Measurements from ENCODE around the gene MAP3K4. TPM values are rescaled to one million over a fixed set of nuclear protein-coding genes. Genes with fewer than 3 reads are reported as not detected.
A peak's percentile ranks its signal among the peaks of the same experiment; 100 is the strongest.

The MAP3K4 gene
- total RNA-seq, 2 donors from 2014 or later, result 31.0 to 42.8 TPM

DNA sequence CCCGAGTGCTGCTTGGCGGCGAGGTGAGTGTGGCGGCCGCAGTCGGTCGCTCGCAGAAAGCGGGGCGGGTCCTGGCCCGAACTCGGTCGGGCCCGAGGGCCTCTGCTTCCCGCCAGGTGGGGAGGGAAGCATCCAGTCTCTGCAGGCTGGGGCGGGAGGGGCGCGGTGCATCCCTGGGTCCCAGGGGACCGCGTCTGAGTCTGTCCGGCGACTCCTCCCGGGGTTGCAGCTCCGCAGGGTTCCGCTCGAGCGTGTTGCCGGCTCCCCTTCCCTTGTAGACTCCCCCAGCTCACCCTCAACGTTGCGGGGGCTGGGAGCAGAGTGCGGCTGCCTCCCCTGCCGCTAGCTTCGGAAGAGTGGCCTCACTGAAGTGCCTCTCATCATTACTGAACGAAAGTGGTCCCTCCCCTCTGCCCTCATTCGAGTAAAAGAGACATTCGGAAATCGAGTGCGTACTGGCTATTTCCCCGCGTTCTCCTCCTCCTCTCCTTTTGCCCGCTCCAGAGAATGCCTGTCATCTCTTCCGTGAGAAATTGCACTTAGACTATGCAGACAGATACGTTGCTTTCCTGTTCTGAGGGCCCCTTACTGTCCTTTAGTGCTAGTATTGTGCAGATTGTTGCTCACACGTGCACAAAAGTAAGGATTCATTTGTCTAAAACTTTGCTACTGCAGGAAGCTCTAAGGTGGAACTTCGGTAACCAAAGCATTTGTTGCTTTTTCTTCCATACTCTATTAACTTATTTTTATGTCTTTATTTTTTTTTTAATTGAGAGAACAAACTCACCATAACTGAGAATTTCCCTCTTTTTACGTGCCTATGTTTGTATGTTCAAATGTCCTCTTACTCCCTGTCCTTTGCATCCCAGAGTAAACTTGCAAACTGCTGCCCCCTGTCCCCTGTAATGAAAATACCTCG, 751 bp downstream of the MAP3K4 start:
- peak overlapping the region; percentile 95 to 97 for H3K27ac Mint-ChIP-seq
- H3K36me3 Mint-ChIP-seq, result peaks cover 8 to 13% of the 10 kb centered on the region in 2 donors
- H3K9me3 Mint-ChIP-seq, result no peaks in the 10 kb centered on the region
- ATAC-seq (peak; percentile 56 to 73), DNase-seq (ENCODE audit: low spot score in 2 of 2) (peak in 1 of 2 donors; percentile 15)

DNA sequence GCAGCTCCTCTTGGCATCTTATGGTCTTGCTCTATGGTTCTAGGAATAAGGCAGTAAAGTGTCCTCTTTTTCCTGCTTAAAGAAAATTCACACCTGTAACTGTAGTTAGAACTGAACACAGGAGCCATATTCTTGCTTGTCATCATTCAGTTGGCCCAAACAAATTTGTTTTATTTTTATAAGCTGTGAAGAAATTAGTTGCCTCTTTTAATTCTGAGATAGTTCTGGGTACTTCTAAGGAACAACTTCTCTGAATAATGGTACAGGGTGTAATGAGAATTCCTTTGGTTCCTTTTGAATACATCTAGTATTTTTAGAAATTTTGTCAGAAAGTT, 1.4 kb downstream of the MAP3K4 start:
- ATAC-seq (no peak), DNase-seq (ENCODE audit: low spot score in 2 of 2) (no peak)
- peak overlapping the region; percentile 95 to 97 for H3K27ac Mint-ChIP-seq
- H3K36me3 Mint-ChIP-seq, result peaks cover 8 to 13% of the 10 kb centered on the region in 2 donors
- peaks cover 0 to 3% of the 10 kb centered on the region in 2 donors for H3K9me3 Mint-ChIP-seq

DNA sequence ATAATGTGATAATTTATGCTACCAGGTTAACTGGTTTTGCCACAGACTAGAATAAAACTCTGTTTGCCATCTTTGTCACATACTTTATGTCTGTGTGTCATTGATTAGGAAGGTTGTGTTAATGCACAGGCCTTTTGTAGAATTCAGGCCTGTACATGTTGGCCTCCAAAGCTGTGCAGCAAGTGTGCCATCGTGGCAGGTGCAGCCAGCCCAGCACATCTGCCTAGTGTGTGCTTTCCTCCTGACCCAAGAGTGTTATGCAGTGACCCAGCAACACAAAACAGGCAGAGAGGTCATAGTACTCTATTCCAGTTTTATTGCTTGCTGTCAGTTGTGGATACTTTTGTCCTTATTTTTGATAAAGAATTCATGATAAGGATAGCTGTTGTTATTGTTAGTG, 3.7 kb downstream of the MAP3K4 start:
- no peak for DNase-seq (ENCODE audit: low spot score in 2 of 2)
- Mint-ChIP-seq H3K36me3 (peaks cover 8 to 13% of the 10 kb centered on the region in 2 donors), H3K27ac (no peak overlapping the region), H3K9me3 (peaks cover 0 to 3% of the 10 kb centered on the region in 2 donors)
- no peak for ATAC-seq

GRCh38 chr6:160996131-160996601, 4.6 kb downstream of the MAP3K4 start:
- ATAC-seq (no peak), DNase-seq (ENCODE audit: low spot score in 2 of 2) (no peak)
- peaks cover 8 to 13% of the 10 kb centered on the region in 2 donors for H3K36me3 Mint-ChIP-seq
- H3K27ac Mint-ChIP-seq, result no peak overlapping the region
- H3K9me3 Mint-ChIP-seq, result peaks cover 0 to 3% of the 10 kb centered on the region in 2 donors

DNA sequence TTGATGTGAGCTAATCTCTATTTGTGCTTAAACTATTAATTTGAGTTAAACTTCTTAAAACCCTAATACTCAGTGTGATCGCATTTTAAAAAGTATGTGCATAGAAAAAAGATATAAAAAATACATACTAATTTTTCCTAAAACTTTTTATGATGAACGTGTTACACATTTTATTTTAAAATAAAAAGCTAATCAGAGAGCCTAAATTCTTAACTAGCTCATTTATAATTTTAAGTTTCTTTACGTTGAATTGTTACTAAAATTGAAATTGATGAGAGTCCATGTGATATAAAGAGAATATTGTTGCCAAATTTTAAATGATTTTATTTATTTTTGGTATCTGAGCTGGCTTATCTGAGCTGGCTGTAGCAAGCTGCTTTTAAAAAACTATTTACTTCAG, 6.6 kb downstream of the MAP3K4 start:
- DNase-seq (ENCODE audit: low spot score in 2 of 2) (no peak), ATAC-seq (no peak)
- peaks cover 0 to 3% of the 10 kb centered on the region in 2 donors for H3K9me3 Mint-ChIP-seq
- no peak overlapping the region for H3K27ac Mint-ChIP-seq
- H3K36me3 Mint-ChIP-seq, result peaks cover 0 to 7% of the 10 kb centered on the region in 2 donors

DNA sequence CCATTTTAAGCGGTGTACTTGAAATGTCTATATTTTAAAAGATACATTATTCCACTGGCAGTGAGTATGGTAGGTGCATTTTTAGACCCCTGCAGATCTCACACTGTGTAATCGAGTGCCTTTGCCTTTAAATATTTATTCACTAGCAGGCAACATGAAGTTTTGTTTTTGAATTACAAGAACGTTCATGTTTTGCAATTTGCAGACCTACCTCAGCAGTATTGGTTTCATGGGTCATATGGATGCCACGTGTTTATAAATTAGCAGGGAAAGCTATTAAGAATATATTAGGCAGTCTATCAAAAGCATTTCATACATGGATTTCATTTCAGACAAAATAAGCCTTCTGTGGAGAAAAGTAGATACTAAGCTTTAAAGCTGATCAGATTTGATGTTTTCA, 7.2 kb downstream of the MAP3K4 start:
- Mint-ChIP-seq H3K9me3 (peaks cover 0 to 3% of the 10 kb centered on the region in 2 donors), H3K36me3 (peaks cover 0 to 7% of the 10 kb centered on the region in 2 donors), H3K27ac (no peak overlapping the region)
- ATAC-seq (no peak), DNase-seq (ENCODE audit: low spot score in 2 of 2) (no peak)

- DNase-seq (ENCODE audit: low spot score in 2 of 2) (no peak), ATAC-seq (no peak)
- H3K9me3 Mint-ChIP-seq, result peaks cover 0 to 3% of the 10 kb centered on the region in 2 donors
- no peak overlapping the region for H3K27ac Mint-ChIP-seq
- no peaks in the 10 kb centered on the region for H3K36me3 Mint-ChIP-seq
These were observed 7.9 kb downstream of the MAP3K4 start for GRCh38 chr6:160999516-160999915.

- ATAC-seq, result no peak
- no peaks in the 10 kb centered on the region for H3K36me3 Mint-ChIP-seq
These were observed 9.1 kb downstream of the MAP3K4 start for GRCh38 chr6:161000632-161001031.

GRCh38 chr6:161001421-161001820, 9.9 kb downstream of the MAP3K4 start:
- H3K36me3 Mint-ChIP-seq, result no peaks in the 10 kb centered on the region
- no peak for ATAC-seq
- H3K9me3 Mint-ChIP-seq, result peaks cover 0 to 3% of the 10 kb centered on the region in 2 donors
- H3K27ac Mint-ChIP-seq, result no peak overlapping the region
- DNase-seq (ENCODE audit: low spot score in 2 of 2), result no peak

More at GRCh38 chr6:161000632-161001031, 9.1 kb downstream of the MAP3K4 start:
- no peak for DNase-seq (ENCODE audit: low spot score in 2 of 2)
- Mint-ChIP-seq H3K27ac (no peak overlapping the region), H3K9me3 (peaks cover 0 to 3% of the 10 kb centered on the region in 2 donors)

GRCh38 chr6:161003336-161003735, 11.8 kb downstream of the MAP3K4 start:
- no peaks in the 10 kb centered on the region for H3K36me3 Mint-ChIP-seq
- no peak for ATAC-seq
- H3K9me3 Mint-ChIP-seq, result no peaks in the 10 kb centered on the region
- no peak for DNase-seq (ENCODE audit: low spot score in 2 of 2)
- H3K27ac Mint-ChIP-seq, result no peak overlapping the region

- Mint-ChIP-seq H3K27ac (no peak overlapping the region), H3K36me3 (peaks cover 5 to 7% of the 10 kb centered on the region in 2 donors), H3K9me3 (no peaks in the 10 kb centered on the region)
- no peak for DNase-seq (ENCODE audit: low spot score in 2 of 2)
- no peak for ATAC-seq
These were observed 16.7 kb downstream of the MAP3K4 start for GRCh38 chr6:161008245-161008644.

DNA sequence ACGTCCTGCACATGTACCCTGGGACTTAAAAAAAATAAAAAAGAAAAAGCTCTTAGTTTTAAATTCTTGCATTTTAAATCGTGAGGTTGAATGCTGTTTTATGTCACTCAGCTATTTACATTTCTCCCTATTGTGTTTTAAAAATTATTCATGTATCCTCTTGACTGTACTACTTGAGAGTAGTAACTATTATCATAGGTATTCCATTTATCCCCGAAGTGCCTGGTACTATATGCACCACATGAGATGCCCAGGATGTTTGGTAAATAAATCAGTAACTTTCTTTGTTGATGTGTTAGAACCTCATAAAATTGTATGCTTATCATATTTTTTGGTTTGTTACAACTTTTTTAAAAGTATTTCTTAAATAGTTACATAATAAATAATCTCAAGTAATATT, 18.4 kb downstream of the MAP3K4 start:
- no peaks in the 10 kb centered on the region for H3K9me3 Mint-ChIP-seq
- no peak overlapping the region for H3K27ac Mint-ChIP-seq
- ATAC-seq (no peak), DNase-seq (ENCODE audit: low spot score in 2 of 2) (no peak)
- H3K36me3 Mint-ChIP-seq, result peaks cover 7 to 14% of the 10 kb centered on the region in 2 donors

DNA sequence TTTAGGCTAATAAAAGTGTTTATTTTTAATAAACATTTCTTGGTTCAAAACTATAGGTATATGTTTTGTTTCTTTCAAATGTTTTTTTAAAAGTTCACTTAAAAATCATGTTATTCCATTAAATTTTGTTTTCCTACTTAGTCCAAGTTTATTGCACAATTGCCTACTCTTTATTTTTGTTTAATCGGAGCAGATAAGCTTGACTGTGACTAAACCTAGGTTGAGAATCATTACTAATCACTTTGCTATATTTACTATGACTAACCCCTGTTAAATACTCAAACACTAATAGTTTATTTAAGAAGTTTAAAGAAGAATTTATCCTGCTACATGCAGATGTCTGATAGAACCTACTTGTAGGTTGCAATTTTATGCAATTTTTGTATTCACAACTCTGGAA, 18.8 kb downstream of the MAP3K4 start:
- no peak overlapping the region for H3K27ac Mint-ChIP-seq
- ATAC-seq, result no peak
- DNase-seq (ENCODE audit: low spot score in 2 of 2), result no peak
- no peaks in the 10 kb centered on the region for H3K9me3 Mint-ChIP-seq
- H3K36me3 Mint-ChIP-seq, result peaks cover 7 to 17% of the 10 kb centered on the region in 2 donors

GRCh38 chr6:161011492-161012480, 20.2 kb downstream of the MAP3K4 start:
- no peaks in the 10 kb centered on the region for H3K9me3 Mint-ChIP-seq
- DNase-seq (ENCODE audit: low spot score in 2 of 2), result no peak
- no peak for ATAC-seq
- no peak overlapping the region for H3K27ac Mint-ChIP-seq
- peaks cover 7 to 17% of the 10 kb centered on the region in 2 donors for H3K36me3 Mint-ChIP-seq

DNA sequence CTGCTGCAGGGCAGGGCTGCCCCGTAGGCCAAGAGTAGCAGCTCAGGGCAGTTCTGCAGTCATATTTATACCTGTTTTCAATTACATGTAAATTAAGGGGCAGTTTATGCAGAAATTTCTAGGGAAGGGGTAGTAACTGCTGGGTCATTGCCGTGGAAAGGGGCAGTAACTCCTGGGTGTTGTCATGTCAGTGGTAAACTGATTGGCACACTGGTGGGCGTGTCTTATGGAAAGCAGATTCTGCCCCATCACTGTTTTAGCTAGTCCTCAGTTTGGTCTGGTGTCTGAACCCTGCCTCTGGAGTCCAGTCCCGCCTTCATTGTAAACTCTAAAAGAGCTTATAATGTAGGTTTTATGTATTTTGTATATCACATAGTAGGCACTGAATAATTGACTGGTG, 22.1 kb downstream of the MAP3K4 start:
- DNase-seq (ENCODE audit: low spot score in 2 of 2), result no peak
- Mint-ChIP-seq H3K27ac (no peak overlapping the region), H3K36me3 (peaks cover 7 to 17% of the 10 kb centered on the region in 2 donors), H3K9me3 (no peaks in the 10 kb centered on the region)
- no peak for ATAC-seq

DNA sequence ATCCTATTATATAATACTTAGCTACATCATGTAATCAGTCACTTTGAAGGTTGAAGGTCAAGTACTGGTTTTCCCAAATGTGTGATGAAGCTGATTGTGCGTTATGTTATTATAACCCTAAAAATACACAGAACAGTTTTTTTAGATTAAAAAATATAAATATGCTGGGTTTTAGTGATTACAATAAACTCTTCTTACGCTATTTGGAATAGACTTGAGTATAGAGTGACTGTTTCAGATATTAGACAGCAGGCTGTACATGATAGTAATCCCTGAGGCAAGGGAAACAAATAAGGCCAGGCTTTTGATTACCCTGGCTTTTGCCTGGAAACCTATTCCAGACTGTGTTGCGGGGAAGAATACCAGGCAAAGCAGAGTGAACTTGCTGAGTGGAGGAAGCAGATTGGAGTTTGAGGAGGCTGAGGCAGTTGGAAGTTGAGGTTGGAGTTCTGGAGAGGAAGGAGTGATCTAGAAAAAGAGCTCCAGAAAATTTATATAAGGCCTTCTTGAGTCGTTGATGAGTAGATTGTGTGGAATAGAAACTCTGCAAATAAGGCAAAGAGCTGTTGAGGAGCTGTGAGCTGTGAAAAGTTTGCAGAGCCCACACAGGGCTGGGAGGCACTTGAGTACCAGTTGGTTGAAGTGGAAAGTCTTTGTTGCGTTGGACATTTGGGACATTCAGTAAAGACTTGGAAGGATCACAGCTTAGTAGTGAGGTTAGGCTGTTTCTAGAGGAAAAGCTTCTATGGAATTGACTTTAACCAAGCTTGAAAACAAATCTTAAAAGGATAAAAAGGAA, 26.4 kb downstream of the MAP3K4 start:
- Mint-ChIP-seq H3K9me3 (peaks cover 3 to 6% of the 10 kb centered on the region in 2 donors), H3K36me3 (peaks cover 7 to 22% of the 10 kb centered on the region in 2 donors), H3K27ac (no peak overlapping the region)
- DNase-seq (ENCODE audit: low spot score in 2 of 2) (no peak), ATAC-seq (no peak)
